Panc1 (cell line): ENCODE results near the gene CBARP. TPM values are rescaled to one million over a fixed set of nuclear protein-coding genes. Genes with fewer than 3 reads are reported as not detected.

Experiments used
- ATAC-seq: fragments of 200-7000 bp; cut with Tn5 transposase; 2 replicates; pipeline ENCODE4 v1.9.1; 2020; ENCODE audit warnings: mild to moderate bottlenecking, moderate library complexity
- BruUV-seq: library from RNA; stranded (reverse); fragments of 400-500 nt; replicated peaks from 2 replicates; lab custom pipeline; 2021; lab: Mats Ljungman, UMichigan
- CTCF ChIA-PET: fragments of 300-600 bp; sonication (Branson Sonifier 250); formaldehyde crosslinking; loops from one replicate; lab custom pipeline; 2022; ENCODE audit warnings: antibody characterized with exemption; lab: Charles Lee
- POLR2A ChIA-PET: fragments of 300-600 bp; sonication (Branson Sonifier 250); formaldehyde crosslinking; loops from one replicate; lab custom pipeline; 2022; ENCODE audit warnings: antibody characterized with exemption; lab: Charles Lee
- DNase-seq: peaks from one replicate; pipeline ENCODE4 v3.0.0-alpha.2; 2010; ENCODE audit warnings: low read depth, low spot score
- H3K27ac ChIP-seq: 2 replicates; pipeline ENCODE4 v1.5.1; 2011; ENCODE audit warnings: mild to moderate bottlenecking, low read length, inconsistent platforms
- H3K27me3 ChIP-seq: fragments of 200-500 bp; sonication (Bioruptor generic); 2 replicates; pipeline ENCODE4 v1.6.0; 2014; ENCODE audit warnings: low read length, inconsistent platforms; ENCODE audit not compliant: control insufficient read depth, insufficient read depth
- H3K36me3 ChIP-seq: fragments of 200-500 bp; sonication (Bioruptor generic); 2 replicates; pipeline ENCODE4 v1.5.1; 2014; ENCODE audit warnings: inconsistent platforms, mild to moderate bottlenecking, low read length, moderate library complexity; ENCODE audit not compliant: control insufficient read depth, insufficient read depth
- H3K4me1 ChIP-seq: 2 replicates; pipeline ENCODE4 v1.5.1; 2011; ENCODE audit warnings: inconsistent platforms, mild to moderate bottlenecking, low read length, moderate library complexity; ENCODE audit not compliant: control insufficient read depth, insufficient read depth
- H3K4me3 ChIP-seq, 2 experiments: 2 replicates each; pipeline ENCODE4 v1.5.1; 2011 to 2012; ENCODE audit warnings: low read depth in 2 of 2, low read length in 2 of 2, mild to moderate bottlenecking in 2 of 2, inconsistent platforms in 1 of 2, moderate library complexity in 1 of 2
- H3K9me3 ChIP-seq: fragments of 200-500 bp; sonication (Bioruptor generic); 2 replicates; pipeline ENCODE4 v1.5.1; 2014; ENCODE audit warnings: low read depth, mild to moderate bottlenecking, inconsistent platforms, low read length, moderate library complexity; ENCODE audit not compliant: control insufficient read depth, insufficient read depth
- POLR2AphosphoS5 ChIP-seq: IDR thresholded peaks from 2 replicates; pipeline ENCODE4 v1.6.1; 2012; ENCODE audit warnings: mild to moderate bottlenecking, low read depth, low read length, moderate library complexity
- SIN3A ChIP-seq: IDR thresholded peaks from 2 replicates; pipeline ENCODE4 v1.6.1; 2012; ENCODE audit warnings: low read depth, mild to moderate bottlenecking, low read length, moderate library complexity, borderline replicate concordance; ENCODE audit not compliant: insufficient read depth
- TCF7L2 ChIP-seq: IDR thresholded peaks from 2 replicates; pipeline ENCODE4 v1.6.1; 2011; ENCODE audit warnings: mild to moderate bottlenecking, low read depth, low read length, inconsistent platforms
- in situ Hi-C: cut with HindIII; loops from 2 replicates; pipeline ENCODE4 v1.10.0; 2016; ENCODE audit warnings: low sequenced_read_pairs, low pct_unique_long_range_greater_than_20kb
- intact Hi-C: fragments of 100-400 bp; cut with micrococcal nuclease; formaldehyde crosslinking; loops from one replicate; pipeline ENCODE4 v1.10.0; 2022; ENCODE audit not compliant: unreplicated experiment
- total RNA-seq: library from RNA; stranded (reverse); gene quantifications from one replicate; pipeline ENCODE4 v1.2.1, GENCODE V29; 2021; ENCODE audit not compliant: unreplicated experiment
- TF ChIP-seq, protein P1 (sequence below), 2 experiments: IDR thresholded peaks; 2 replicates each; pipeline ENCODE4 v1.6.1; 2011 to 2012; ENCODE audit warnings: low read depth in 2 of 2, control low read depth in 1 of 2, low read length in 1 of 2, mild to moderate bottlenecking in 1 of 2, moderate library complexity in 1 of 2; ENCODE audit not compliant: insufficient read depth in 1 of 2
- TF ChIP-seq, protein P2 (sequence below): fragments of 450-650 bp; IDR thresholded peaks from 2 replicates; pipeline ENCODE4 v1.5.1; 2017; ENCODE audit warnings: mild to moderate bottlenecking

The CBARP gene
- total RNA-seq, 1 experiment from 2014 or later = 14.5 TPM

- Histone ChIP-seq H3K4me3 (no peak overlapping the region), H3K36me3 (no peaks in the 10 kb centered on the region), H3K27ac (no peak overlapping the region), H3K27me3 (no peaks in the 10 kb centered on the region), H3K4me1 (peaks cover 27% of the 10 kb centered on the region), H3K9me3 (no peaks in the 10 kb centered on the region)
- ChIA-PET CTCF (interaction anchor here (0.7 kb wide), 1 partner anchor 12 kb away, joined by 4 read pairs; no protein-coding TSS in a partner anchor), POLR2A (no interaction called here)
- in situ Hi-C loops = no loop called here
- ATAC-seq (no peak), DNase-seq (no peak)
- no TSS peak for BruUV-seq
- intact Hi-C loops = no loop called here
- TF ChIP-seq SIN3A (no peak), POLR2AphosphoS5 (no peak), TCF7L2 (no peak)
- TF ChIP-seq, protein P1, sequence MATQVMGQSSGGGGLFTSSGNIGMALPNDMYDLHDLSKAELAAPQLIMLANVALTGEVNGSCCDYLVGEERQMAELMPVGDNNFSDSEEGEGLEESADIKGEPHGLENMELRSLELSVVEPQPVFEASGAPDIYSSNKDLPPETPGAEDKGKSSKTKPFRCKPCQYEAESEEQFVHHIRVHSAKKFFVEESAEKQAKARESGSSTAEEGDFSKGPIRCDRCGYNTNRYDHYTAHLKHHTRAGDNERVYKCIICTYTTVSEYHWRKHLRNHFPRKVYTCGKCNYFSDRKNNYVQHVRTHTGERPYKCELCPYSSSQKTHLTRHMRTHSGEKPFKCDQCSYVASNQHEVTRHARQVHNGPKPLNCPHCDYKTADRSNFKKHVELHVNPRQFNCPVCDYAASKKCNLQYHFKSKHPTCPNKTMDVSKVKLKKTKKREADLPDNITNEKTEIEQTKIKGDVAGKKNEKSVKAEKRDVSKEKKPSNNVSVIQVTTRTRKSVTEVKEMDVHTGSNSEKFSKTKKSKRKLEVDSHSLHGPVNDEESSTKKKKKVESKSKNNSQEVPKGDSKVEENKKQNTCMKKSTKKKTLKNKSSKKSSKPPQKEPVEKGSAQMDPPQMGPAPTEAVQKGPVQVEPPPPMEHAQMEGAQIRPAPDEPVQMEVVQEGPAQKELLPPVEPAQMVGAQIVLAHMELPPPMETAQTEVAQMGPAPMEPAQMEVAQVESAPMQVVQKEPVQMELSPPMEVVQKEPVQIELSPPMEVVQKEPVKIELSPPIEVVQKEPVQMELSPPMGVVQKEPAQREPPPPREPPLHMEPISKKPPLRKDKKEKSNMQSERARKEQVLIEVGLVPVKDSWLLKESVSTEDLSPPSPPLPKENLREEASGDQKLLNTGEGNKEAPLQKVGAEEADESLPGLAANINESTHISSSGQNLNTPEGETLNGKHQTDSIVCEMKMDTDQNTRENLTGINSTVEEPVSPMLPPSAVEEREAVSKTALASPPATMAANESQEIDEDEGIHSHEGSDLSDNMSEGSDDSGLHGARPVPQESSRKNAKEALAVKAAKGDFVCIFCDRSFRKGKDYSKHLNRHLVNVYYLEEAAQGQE (IDR thresholded peaks at IDR 0.05; ENCODE audit: insufficient read depth in 1 of 2, low read depth in 2 of 2, low read length in 1 of 2) = no peak
- TF ChIP-seq, protein P2, sequence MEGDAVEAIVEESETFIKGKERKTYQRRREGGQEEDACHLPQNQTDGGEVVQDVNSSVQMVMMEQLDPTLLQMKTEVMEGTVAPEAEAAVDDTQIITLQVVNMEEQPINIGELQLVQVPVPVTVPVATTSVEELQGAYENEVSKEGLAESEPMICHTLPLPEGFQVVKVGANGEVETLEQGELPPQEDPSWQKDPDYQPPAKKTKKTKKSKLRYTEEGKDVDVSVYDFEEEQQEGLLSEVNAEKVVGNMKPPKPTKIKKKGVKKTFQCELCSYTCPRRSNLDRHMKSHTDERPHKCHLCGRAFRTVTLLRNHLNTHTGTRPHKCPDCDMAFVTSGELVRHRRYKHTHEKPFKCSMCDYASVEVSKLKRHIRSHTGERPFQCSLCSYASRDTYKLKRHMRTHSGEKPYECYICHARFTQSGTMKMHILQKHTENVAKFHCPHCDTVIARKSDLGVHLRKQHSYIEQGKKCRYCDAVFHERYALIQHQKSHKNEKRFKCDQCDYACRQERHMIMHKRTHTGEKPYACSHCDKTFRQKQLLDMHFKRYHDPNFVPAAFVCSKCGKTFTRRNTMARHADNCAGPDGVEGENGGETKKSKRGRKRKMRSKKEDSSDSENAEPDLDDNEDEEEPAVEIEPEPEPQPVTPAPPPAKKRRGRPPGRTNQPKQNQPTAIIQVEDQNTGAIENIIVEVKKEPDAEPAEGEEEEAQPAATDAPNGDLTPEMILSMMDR = no peak
Measured at GRCh38 chr19:1234955-1235380, 2.8 kb downstream of the CBARP start.

GRCh38 chr19:1234051-1234954, 3.5 kb downstream of the CBARP start:
- intact Hi-C loops (no loop called here), in situ Hi-C loops (no loop called here)
- ATAC-seq = no peak
- Histone ChIP-seq H3K27ac (no peak overlapping the region), H3K27me3 (no peaks in the 10 kb centered on the region), H3K9me3 (no peaks in the 10 kb centered on the region), H3K4me3 (no peak overlapping the region), H3K36me3 (no peaks in the 10 kb centered on the region), H3K4me1 (peaks cover 25% of the 10 kb centered on the region)
- ChIA-PET CTCF (interaction anchor here (0.7 kb wide), 1 partner anchor 11 kb away, joined by 4 read pairs; no protein-coding TSS in a partner anchor), POLR2A (no interaction called here)
- TF ChIP-seq TCF7L2 (no peak), POLR2AphosphoS5 (no peak), SIN3A (no peak)
- TF ChIP-seq, protein P2 = no peak
- TF ChIP-seq, protein P1 (IDR thresholded peaks at IDR 0.05; ENCODE audit: insufficient read depth in 1 of 2, low read depth in 2 of 2, low read length in 1 of 2) = no peak
- no peak for DNase-seq
- BruUV-seq = no TSS peak
